ENCODE measurements around the gene TCEA2. TPM values are rescaled to one million over a fixed set of nuclear protein-coding genes. Genes with fewer than 3 reads are reported as not detected.
A peak's percentile ranks its signal among the peaks of the same experiment; 100 is the strongest.

The TCEA2 gene
- total RNA-seq, 3 donors from 2014 or later = 23.9 to 39.4 (median 26.6) TPM

GRCh38 chr20:64051561-64052325 lies 11.3 kb upstream of the TCEA2 start:
- no peak for TF ChIP-seq POLR2A (IDR thresholded peaks at IDR 0.05)
- peak in 1 of 3 donors; percentile 9 for TF ChIP-seq POLR2AphosphoS5 (IDR thresholded peaks at IDR 0.05)
- Histone ChIP-seq H3K36me3 (no peaks in the 10 kb centered on the region), H3K4me1 (peaks cover 0 to 4% of the 10 kb centered on the region in 2 donors), H3K4me3 (no peak overlapping the region), H3K27me3 (peaks cover 7 to 74% of the 10 kb centered on the region in 2 donors), H3K9me3 (no peaks in the 10 kb centered on the region), H3K27ac (peak overlapping the region; percentile 52 to 80)
- peak in 1 of 2 donors; percentile 40 for DNase-seq (ENCODE audit: low spot score in 2 of 2)
- intact Hi-C loops (cut with DNase I; ENCODE audit: low total_unique reads) = no loop called here

- Histone ChIP-seq H3K27ac (peak overlapping the region; percentile 25 to 80), H3K4me3 (no peak overlapping the region), H3K36me3 (no peaks in the 10 kb centered on the region), H3K4me1 (peaks cover 0 to 4% of the 10 kb centered on the region in 2 donors), H3K9me3 (no peaks in the 10 kb centered on the region), H3K27me3 (peaks cover 7 to 69% of the 10 kb centered on the region in 2 donors)
- intact Hi-C loops (cut with DNase I; ENCODE audit: low total_unique reads) = no loop called here
- no peak for TF ChIP-seq POLR2A (IDR thresholded peaks at IDR 0.05)
- TF ChIP-seq POLR2AphosphoS5 (IDR thresholded peaks at IDR 0.05) = no peak
- TF ChIP-seq CTCF (IDR thresholded peaks at IDR 0.05) = no peak
- no peak for DNase-seq (ENCODE audit: low spot score in 2 of 2)
Measured at GRCh38 chr20:64052326-64052722, 10.7 kb upstream of the TCEA2 start.

- no peak for DNase-seq (ENCODE audit: low spot score in 2 of 2)
- peaks cover 7 to 65% of the 10 kb centered on the region in 2 donors for H3K27me3 ChIP-seq
- H3K4me1 ChIP-seq = peaks cover 0 to 4% of the 10 kb centered on the region in 2 donors
- no peak for TF ChIP-seq POLR2AphosphoS5 (IDR thresholded peaks at IDR 0.05)
- no peak for TF ChIP-seq POLR2A (IDR thresholded peaks at IDR 0.05)
- no peak for TF ChIP-seq CTCF (IDR thresholded peaks at IDR 0.05)
- no peak overlapping the region for H3K4me3 ChIP-seq
- no peaks in the 10 kb centered on the region for H3K36me3 ChIP-seq
- intact Hi-C loops (cut with DNase I; ENCODE audit: low total_unique reads) = no loop called here
- no peaks in the 10 kb centered on the region for H3K9me3 ChIP-seq
- peak overlapping the region in 1 of 2 donors; percentile 80 for H3K27ac ChIP-seq
Measured at GRCh38 chr20:64052987-64053840, 9.8 kb upstream of the TCEA2 start.

GRCh38 chr20:64053841-64054661 lies 8.9 kb upstream of the TCEA2 start:
- Histone ChIP-seq H3K4me1 (no peaks in the 10 kb centered on the region), H3K4me3 (no peak overlapping the region), H3K9me3 (no peaks in the 10 kb centered on the region), H3K36me3 (no peaks in the 10 kb centered on the region), H3K27ac (peak overlapping the region in 1 of 2 donors; percentile 80), H3K27me3 (peaks cover 5 to 58% of the 10 kb centered on the region in 2 donors)
- TF ChIP-seq POLR2A (IDR thresholded peaks at IDR 0.05) (no peak), POLR2AphosphoS5 (IDR thresholded peaks at IDR 0.05) (no peak), CTCF (IDR thresholded peaks at IDR 0.05) (no peak)
- intact Hi-C loops (cut with DNase I; ENCODE audit: low total_unique reads) = no loop called here
- DNase-seq (ENCODE audit: low spot score in 2 of 2) = no peak

- Histone ChIP-seq H3K27ac (peak overlapping the region in 1 of 2 donors; percentile 70), H3K9me3 (no peaks in the 10 kb centered on the region), H3K4me1 (no peaks in the 10 kb centered on the region), H3K36me3 (no peaks in the 10 kb centered on the region), H3K4me3 (no peak overlapping the region), H3K27me3 (peaks cover 5 to 48% of the 10 kb centered on the region in 2 donors)
- DNase-seq (ENCODE audit: low spot score in 2 of 2) = no peak
- TF ChIP-seq POLR2AphosphoS5 (IDR thresholded peaks at IDR 0.05) (no peak), CTCF (IDR thresholded peaks at IDR 0.05) (no peak), POLR2A (IDR thresholded peaks at IDR 0.05) (no peak)
- intact Hi-C loops (cut with DNase I; ENCODE audit: low total_unique reads) = no loop called here
Measured at GRCh38 chr20:64055396-64055892, 7.6 kb upstream of the TCEA2 start.
